Measurements from ENCODE around the gene CPLX1.

CPLX1 gene

GRCh38 chr4:825971-826330, at the start of gene CPLX1:
CPLX1 (minus strand) TSS chr4:826129; CDS start chr4:824522, 1,607 bp downstream.
- DNase-seq (ENCODE audit: low read depth), result no peak

- DNase-seq (ENCODE audit: low read depth), result no peak
Measured at GRCh38 chr4:874971-875817, 49.3 kb upstream of the CPLX1 start.

- DNase-seq (ENCODE audit: low read depth), result no peak
Measured at GRCh38 chr4:874056-874455, 48.1 kb upstream of the CPLX1 start.

GRCh38 chr4:872241-872981, 46.5 kb upstream of the CPLX1 start:
- DNase-seq (ENCODE audit: low read depth), result no peak

GRCh38 chr4:871484-871883, 45.6 kb upstream of the CPLX1 start:
- no peak for DNase-seq (ENCODE audit: low read depth)

- no peak for DNase-seq (ENCODE audit: low read depth)
Measured at GRCh38 chr4:870951-871350, 45.0 kb upstream of the CPLX1 start.

- no peak for DNase-seq (ENCODE audit: low read depth)
Measured at GRCh38 chr4:869776-870175, 43.8 kb upstream of the CPLX1 start.

GRCh38 chr4:868421-868820, 42.5 kb upstream of the CPLX1 start:
- DNase-seq (ENCODE audit: low read depth), result no peak

GRCh38 chr4:867526-868250, 41.8 kb upstream of the CPLX1 start:
- DNase-seq (ENCODE audit: low read depth), result no peak

- DNase-seq (ENCODE audit: low read depth), result no peak
Measured at GRCh38 chr4:866761-867390, 40.9 kb upstream of the CPLX1 start.

GRCh38 chr4:866068-866760, 40.3 kb upstream of the CPLX1 start:
- no peak for DNase-seq (ENCODE audit: low read depth)

GRCh38 chr4:865572-865971, 39.6 kb upstream of the CPLX1 start:
- no peak for DNase-seq (ENCODE audit: low read depth)

- DNase-seq (ENCODE audit: low read depth), result no peak
Measured at GRCh38 chr4:865121-865465, 39.2 kb upstream of the CPLX1 start.

GRCh38 chr4:864456-865120, 38.7 kb upstream of the CPLX1 start:
- DNase-seq (ENCODE audit: low read depth), result no peak

- no peak for DNase-seq (ENCODE audit: low read depth)
Measured at GRCh38 chr4:860561-860960, 34.6 kb upstream of the CPLX1 start.

GRCh38 chr4:859496-859895, 33.6 kb upstream of the CPLX1 start:
- DNase-seq (ENCODE audit: low read depth), result no peak

GRCh38 chr4:858831-859451, 33.0 kb upstream of the CPLX1 start:
- no peak for DNase-seq (ENCODE audit: low read depth)

GRCh38 chr4:858041-858481, 32.1 kb upstream of the CPLX1 start:
- DNase-seq (ENCODE audit: low read depth), result no peak

GRCh38 chr4:857461-857860, 31.5 kb upstream of the CPLX1 start:
- no peak for DNase-seq (ENCODE audit: low read depth)

GRCh38 chr4:856225-856901, 30.4 kb upstream of the CPLX1 start:
- DNase-seq (ENCODE audit: low read depth), result no peak
